ENCODE results near the gene UNC80. TPM values are rescaled to one million over a fixed set of nuclear protein-coding genes. Genes with fewer than 3 reads are reported as not detected.
A peak's percentile ranks its signal among the peaks of the same experiment; 100 is the strongest.

UNC80 gene
- total and polyA plus RNA-seq, 2 donors (not counting 1 experiment from before 2014, with no cell fraction given): under 0.01 TPM; not detected in 1

DNA sequence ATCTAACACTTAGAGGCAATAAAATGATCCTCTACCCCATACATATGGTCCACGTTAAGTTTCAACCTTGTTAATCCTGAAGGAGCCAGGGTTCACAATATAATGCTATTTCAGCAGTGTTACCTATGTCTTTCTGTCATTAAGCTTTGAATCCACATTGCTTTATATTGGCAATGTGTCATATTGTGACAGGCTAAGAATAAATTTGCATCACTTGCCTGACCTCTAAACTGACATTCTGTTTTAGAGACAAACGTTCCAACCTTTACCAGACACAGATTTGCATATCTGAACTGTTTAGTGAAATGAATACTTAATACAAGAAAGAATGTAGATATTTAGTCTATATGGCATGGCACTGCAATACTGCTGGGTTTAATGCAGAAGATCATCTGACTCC is 98.4 kb downstream of the UNC80 start:
- H3K4me3 ChIP-seq (replicated peaks in 1 of 4; ENCODE audit: control extremely low read depth in 1 of 4, insufficient read depth in 1 of 4, low read depth in 3 of 4, low read length in 4 of 4): no peak overlapping the region
- H2AFZ ChIP-seq (ENCODE audit: low read length): no peak overlapping the region
- no peaks in the 10 kb centered on the region for H3K4me1 ChIP-seq (ENCODE audit: control insufficient read depth, extremely low read depth, insufficient read depth, low read length)
- H4K20me1 ChIP-seq (ENCODE audit: control insufficient read depth, extremely low read depth, insufficient read depth, low read length): no peaks in the 10 kb centered on the region
- H3K79me2 ChIP-seq (ENCODE audit: control insufficient read depth, insufficient read depth, low read length): no peaks in the 10 kb centered on the region
- TF ChIP-seq CTCF (conservative IDR thresholded peaks at IDR 0.05 in 1 of 2, IDR thresholded peaks at IDR 0.05 in 1 of 2; ENCODE audit: low read depth in 1 of 2, low read length in 2 of 2): no peak
- no peaks in the 10 kb centered on the region for H3K27me3 ChIP-seq (ENCODE audit: control insufficient read depth, insufficient read depth, low read length)
- no peaks in the 10 kb centered on the region for H3K9me3 ChIP-seq (ENCODE audit: control insufficient read depth, insufficient read depth, low read depth, low read length)
- no peak overlapping the region for H3K9ac ChIP-seq (ENCODE audit: insufficient read depth, low read length)
- no peaks in the 10 kb centered on the region for H3K36me3 ChIP-seq (ENCODE audit: control insufficient read depth, insufficient read depth, low read length)
- no peak overlapping the region for H3K27ac ChIP-seq (ENCODE audit: insufficient read depth, low read length)
- DNase-seq (ENCODE audit: low read depth in 2 of 2): no peak
- H3K4me2 ChIP-seq (ENCODE audit: extremely low read depth, insufficient read depth, low read length): no peak overlapping the region

GRCh38 chr2:209872675-209873074 is 101.0 kb downstream of the UNC80 start:
- Histone ChIP-seq H4K20me1 (ENCODE audit: control insufficient read depth, extremely low read depth, insufficient read depth, low read length) (no peaks in the 10 kb centered on the region), H3K9me3 (ENCODE audit: control insufficient read depth, insufficient read depth, low read depth, low read length) (no peaks in the 10 kb centered on the region), H3K27ac (ENCODE audit: insufficient read depth, low read length) (no peak overlapping the region), H3K4me2 (ENCODE audit: extremely low read depth, insufficient read depth, low read length) (no peak overlapping the region), H2AFZ (ENCODE audit: low read length) (no peak overlapping the region), H3K79me2 (ENCODE audit: control insufficient read depth, insufficient read depth, low read length) (no peaks in the 10 kb centered on the region), H3K9ac (ENCODE audit: insufficient read depth, low read length) (no peak overlapping the region), H3K4me1 (ENCODE audit: control insufficient read depth, extremely low read depth, insufficient read depth, low read length) (no peaks in the 10 kb centered on the region), H3K36me3 (ENCODE audit: control insufficient read depth, insufficient read depth, low read length) (no peaks in the 10 kb centered on the region), H3K27me3 (ENCODE audit: control insufficient read depth, insufficient read depth, low read length) (no peaks in the 10 kb centered on the region), H3K4me3 (replicated peaks in 1 of 4; ENCODE audit: control extremely low read depth in 1 of 4, insufficient read depth in 1 of 4, low read depth in 3 of 4, low read length in 4 of 4) (peak overlapping the region in 2 of 4 experiments; percentile 10 to 20)
- TF ChIP-seq CTCF (conservative IDR thresholded peaks at IDR 0.05 in 1 of 2, IDR thresholded peaks at IDR 0.05 in 1 of 2; ENCODE audit: low read depth in 1 of 2, low read length in 2 of 2): no peak
- no peak for TF ChIP-seq EZH2 (IDR thresholded peaks at IDR 0.05; ENCODE audit: low read length, missing control alignments)
- peak; percentile 33 to 85 for DNase-seq (ENCODE audit: low read depth in 2 of 2)

GRCh38 chr2:209875270-209875669 is 103.6 kb downstream of the UNC80 start:
- no peaks in the 10 kb centered on the region for H3K27me3 ChIP-seq (ENCODE audit: control insufficient read depth, insufficient read depth, low read length)
- H3K27ac ChIP-seq (ENCODE audit: insufficient read depth, low read length): no peak overlapping the region
- H3K4me2 ChIP-seq (ENCODE audit: extremely low read depth, insufficient read depth, low read length): no peak overlapping the region
- H3K9ac ChIP-seq (ENCODE audit: insufficient read depth, low read length): no peak overlapping the region
- H3K36me3 ChIP-seq (ENCODE audit: control insufficient read depth, insufficient read depth, low read length): no peaks in the 10 kb centered on the region
- H3K4me3 ChIP-seq (replicated peaks in 1 of 4; ENCODE audit: control extremely low read depth in 1 of 4, insufficient read depth in 1 of 4, low read depth in 3 of 4, low read length in 4 of 4): no peak overlapping the region
- TF ChIP-seq CTCF (conservative IDR thresholded peaks at IDR 0.05 in 1 of 2, IDR thresholded peaks at IDR 0.05 in 1 of 2; ENCODE audit: low read depth in 1 of 2, low read length in 2 of 2) (no peak), EZH2 (IDR thresholded peaks at IDR 0.05; ENCODE audit: low read length, missing control alignments) (no peak)
- no peaks in the 10 kb centered on the region for H3K79me2 ChIP-seq (ENCODE audit: control insufficient read depth, insufficient read depth, low read length)
- no peaks in the 10 kb centered on the region for H3K9me3 ChIP-seq (ENCODE audit: control insufficient read depth, insufficient read depth, low read depth, low read length)
- H3K4me1 ChIP-seq (ENCODE audit: control insufficient read depth, extremely low read depth, insufficient read depth, low read length): no peaks in the 10 kb centered on the region
- no peaks in the 10 kb centered on the region for H4K20me1 ChIP-seq (ENCODE audit: control insufficient read depth, extremely low read depth, insufficient read depth, low read length)
- no peak overlapping the region for H2AFZ ChIP-seq (ENCODE audit: low read length)
- DNase-seq (ENCODE audit: low read depth in 2 of 2): no peak
